GM12874 (cell line): ENCODE results near the gene DNAJA3.

Source experiments
- TF ChIP-seq, protein P1 (sequence below): IDR thresholded peaks from 2 replicates; pipeline ENCODE4 v1.5.1; 2011; ENCODE audit warnings: low read depth, mild to moderate bottlenecking, control low read depth, low read length, moderate library complexity; ENCODE audit not compliant: insufficient read depth

Gene DNAJA3

GRCh38 chr16:4407543-4408322, 17.9 kb upstream of the DNAJA3 start:
- TF ChIP-seq, protein P1, sequence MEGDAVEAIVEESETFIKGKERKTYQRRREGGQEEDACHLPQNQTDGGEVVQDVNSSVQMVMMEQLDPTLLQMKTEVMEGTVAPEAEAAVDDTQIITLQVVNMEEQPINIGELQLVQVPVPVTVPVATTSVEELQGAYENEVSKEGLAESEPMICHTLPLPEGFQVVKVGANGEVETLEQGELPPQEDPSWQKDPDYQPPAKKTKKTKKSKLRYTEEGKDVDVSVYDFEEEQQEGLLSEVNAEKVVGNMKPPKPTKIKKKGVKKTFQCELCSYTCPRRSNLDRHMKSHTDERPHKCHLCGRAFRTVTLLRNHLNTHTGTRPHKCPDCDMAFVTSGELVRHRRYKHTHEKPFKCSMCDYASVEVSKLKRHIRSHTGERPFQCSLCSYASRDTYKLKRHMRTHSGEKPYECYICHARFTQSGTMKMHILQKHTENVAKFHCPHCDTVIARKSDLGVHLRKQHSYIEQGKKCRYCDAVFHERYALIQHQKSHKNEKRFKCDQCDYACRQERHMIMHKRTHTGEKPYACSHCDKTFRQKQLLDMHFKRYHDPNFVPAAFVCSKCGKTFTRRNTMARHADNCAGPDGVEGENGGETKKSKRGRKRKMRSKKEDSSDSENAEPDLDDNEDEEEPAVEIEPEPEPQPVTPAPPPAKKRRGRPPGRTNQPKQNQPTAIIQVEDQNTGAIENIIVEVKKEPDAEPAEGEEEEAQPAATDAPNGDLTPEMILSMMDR = no peak

GRCh38 chr16:4408323-4408690, 17.4 kb upstream of the DNAJA3 start:
- TF ChIP-seq, protein P1 = no peak

GRCh38 chr16:4409081-4409932, 16.4 kb upstream of the DNAJA3 start:
- TF ChIP-seq, protein P1 = no peak

GRCh38 chr16:4410335-4411075, 15.2 kb upstream of the DNAJA3 start:
- TF ChIP-seq, protein P1 = no peak

- TF ChIP-seq, protein P1 = no peak
These were observed 14.0 kb upstream of the DNAJA3 start for GRCh38 chr16:4411684-4412083.

GRCh38 chr16:4412159-4412558, 13.5 kb upstream of the DNAJA3 start:
- TF ChIP-seq, protein P1 = no peak

- TF ChIP-seq, protein P1 = no peak
These were observed 12.8 kb upstream of the DNAJA3 start for GRCh38 chr16:4412854-4413253.
